ENCODE data around the gene TMEM208. TPM values are rescaled to one million over a fixed set of nuclear protein-coding genes. Genes with fewer than 3 reads are reported as not detected.

The TMEM208 gene
- total and polyA plus RNA-seq, 2 of the 13 experiments (the other 11 are each of a cell fraction or from before 2014, with no cell fraction given) = 58.8 to 72.9 TPM

- TF ChIP-seq DBP (CRISPR knock-in tag; IDR thresholded peaks at IDR 0.05; ENCODE audit: not compliant biosample characterization) (no peak), TEAD3 (CRISPR knock-in tag; optimal IDR thresholded peaks at IDR 0.05; ENCODE audit: borderline replicate concordance) (no peak), SMC3 (IDR thresholded peaks at IDR 0.05; ENCODE audit: low read length) (no peak), ZNF276 (CRISPR knock-in tag; IDR thresholded peaks at IDR 0.05; ENCODE audit: low read depth) (no peak), WIZ (CRISPR knock-in tag; IDR thresholded peaks at IDR 0.05) (no peak), ZMYM3 (CRISPR knock-in tag; IDR thresholded peaks at IDR 0.05) (no peak), ZNF577 (CRISPR knock-in tag; IDR thresholded peaks at IDR 0.05; ENCODE audit: borderline replicate concordance, low read depth) (no peak), U2AF2 (IDR thresholded peaks at IDR 0.05; ENCODE audit: low read depth, low read length) (no peak), ZKSCAN5 (CRISPR knock-in tag; IDR thresholded peaks at IDR 0.05) (peak; percentile 80)
These were observed 31.4 kb downstream of the TMEM208 start (continued) for GRCh38 chr16:67258161-67258835.

- DNase-seq (ENCODE audit: low spot score) = no peak
- TF ChIP-seq ZNF614 (CRISPR knock-in tag; IDR thresholded peaks at IDR 0.05; ENCODE audit: borderline replicate concordance) = no peak
- TF ChIP-seq HNRNPUL1 (IDR thresholded peaks at IDR 0.05; ENCODE audit: low read depth, low read length) = no peak
- no peak for TF ChIP-seq FOXA3 (CRISPR knock-in tag; IDR thresholded peaks at IDR 0.05)
- no peak for TF ChIP-seq ZNF414 (CRISPR knock-in tag; IDR thresholded peaks at IDR 0.05)
- TF ChIP-seq ZMAT3 (CRISPR knock-in tag; conservative IDR thresholded peaks at IDR 0.05) = no peak
- TF ChIP-seq ZNF547 (CRISPR knock-in tag; IDR thresholded peaks at IDR 0.05) = no peak
- TF ChIP-seq HNF1B (CRISPR knock-in tag; IDR thresholded peaks at IDR 0.05) = no peak
- TF ChIP-seq ZNF234 (CRISPR knock-in tag; conservative IDR thresholded peaks at IDR 0.05) = no peak
- no peak for TF ChIP-seq ZNF180 (CRISPR knock-in tag; IDR thresholded peaks at IDR 0.05; ENCODE audit: borderline replicate concordance, low read depth)
- TF ChIP-seq MZF1 (CRISPR knock-in tag; IDR thresholded peaks at IDR 0.05; ENCODE audit: borderline replicate concordance) = no peak
- TF ChIP-seq HNF4A (CRISPR knock-in tag; IDR thresholded peaks at IDR 0.05) = no peak
These were observed 32.8 kb downstream of the TMEM208 start for GRCh38 chr16:67259705-67260104.

More at GRCh38 chr16:67259705-67260104, 32.8 kb downstream of the TMEM208 start:
- Histone ChIP-seq H3K4me1 (ENCODE audit: insufficient read depth, low read length) (peaks cover 8% of the 10 kb centered on the region), H3K79me2 (ENCODE audit: insufficient read depth, low read length) (no peaks in the 10 kb centered on the region), H4K20me1 (ENCODE audit: insufficient read depth, low read length) (no peaks in the 10 kb centered on the region), H2AFZ (ENCODE audit: low read length) (no peak overlapping the region), H3K9me3 (ENCODE audit: low read length) (no peaks in the 10 kb centered on the region), H3K36me3 (replicated peaks in 1 of 2; ENCODE audit: control insufficient read depth in 1 of 2, insufficient read depth in 2 of 2, low read length in 2 of 2) (no peaks in the 10 kb centered on the region), H3K4me3 (replicated peaks in 1 of 3; ENCODE audit: insufficient read depth in 1 of 3, low read depth in 2 of 3, low read length in 3 of 3) (no peak overlapping the region), H3K27ac (ENCODE audit: extremely low read length, insufficient read depth, low read length) (no peak overlapping the region), H3K4me2 (ENCODE audit: low read depth, low read length) (no peak overlapping the region), H3K9ac (ENCODE audit: insufficient read depth, low read depth, low read length) (no peak overlapping the region), H3K27me3 (ENCODE audit: control insufficient read depth in 1 of 2, insufficient read depth in 2 of 2, low read length in 2 of 2) (peaks cover under 1 to 22% of the 10 kb centered on the region in 2 experiments; a peak in 3 of 5 replicates)
- ATAC-seq (no peak), FAIRE-seq (no peak)
- POLR2A ChIA-PET = interaction anchor here (0.6 to 1.3 kb wide), 2 partner anchors 11 to 27 kb away, joined by 3 read pairs; no protein-coding TSS in a partner anchor
- WGBS (ENCODE audit: low lambda C conversion rate) = 79% methylated on average over 12 of the region's 12 CpGs
- in situ Hi-C loops (cut with HindIII; ENCODE audit: extremely low pct_ligation_motif_present, low pct_unique_long_range_greater_than_20kb) (no loop called here), intact Hi-C loops (cut with micrococcal nuclease; ENCODE audit: unreplicated experiment) (no loop called here)
- no TSS peak for BruUV-seq (replicated peaks)
- CTCF ChIA-PET (ENCODE audit: low intra/inter-chr PET ratio, low total read pairs) = no interaction called here

All from HepG2 (cell line).